B cell (primary cell): Measurements from ENCODE around the gene MEX3A. TPM values are rescaled to one million over a fixed set of nuclear protein-coding genes. Genes with fewer than 3 reads are reported as not detected.

Experiments used
- ATAC-seq: fragments of 200-7000 bp; cut with Tn5 transposase; one replicate; pipeline ENCODE4 v1.10.0; 2021; ENCODE audit warnings: low read depth, mild to moderate bottlenecking, moderate number of reproducible peaks, moderate library complexity
- CTCF ChIA-PET: fragments of 350-600 bp; sonication (Branson Sonifier 250); formaldehyde crosslinking; loops from one replicate; lab custom pipeline; 2021; ENCODE audit warnings: antibody characterized with exemption, inconsistent platforms; lab: Charles Lee
- POLR2A ChIA-PET: fragments of 350-600 bp; sonication (Branson Sonifier 250); formaldehyde crosslinking; loops from one replicate; lab custom pipeline; 2021; ENCODE audit warnings: antibody characterized with exemption; lab: Charles Lee
- DNase-seq: peaks from one replicate; pipeline ENCODE4 v3.0.0; 2013
- H2AFZ ChIP-seq: 2 replicates; pipeline ENCODE4 v1.6.1; 2012; ENCODE audit warnings: mild to moderate bottlenecking, low read depth, low read length; ENCODE audit not compliant: insufficient read depth, poor library complexity, severe bottlenecking
- H3K27ac ChIP-seq, 2 donors: 1 replicate in 1 of 2; 2 replicates in 1 of 2; pipeline ENCODE4 v1.5.1; 2012 to 2013; ENCODE audit warnings: low read length in 2 of 2, mild to moderate bottlenecking in 2 of 2, moderate library complexity in 1 of 2
- H3K27me3 ChIP-seq, 4 experiments: fragments of 200-600 bp in 1 of 4; sonication (generic) in 1 of 4; replicated peaks in 1 of 4; 1 replicate in 2 of 4; 2 replicates in 2 of 4; pipeline versions ENCODE4 v1.6.1 to v1.7.0; 2013 to 2016; ENCODE audit warnings: low read length in 3 of 4, mild to moderate bottlenecking in 2 of 4, mixed read lengths in 1 of 4, moderate library complexity in 1 of 4; ENCODE audit not compliant: insufficient read depth in 4 of 4, control insufficient read depth in 3 of 4; ENCODE audit errors: control extremely low read depth in 1 of 4
- H3K36me3 ChIP-seq, 2 experiments: replicated peaks in 1 of 2; 1 replicate in 1 of 2; 2 replicates in 1 of 2; pipeline versions ENCODE4 v1.6.1 to v1.7.1; 2013; ENCODE audit warnings: low read length in 1 of 2; ENCODE audit not compliant: insufficient read depth in 2 of 2, control insufficient read depth in 1 of 2; ENCODE audit errors: control extremely low read depth in 1 of 2, extremely low read depth in 1 of 2
- H3K4me1 ChIP-seq, 2 donors: fragments of 200-600 bp in 1 of 2; sonication (generic) in 1 of 2; 1 replicate in 1 of 2; 2 replicates in 1 of 2; pipeline versions ENCODE4 v1.5.1 to v1.6.1; 2013 to 2017; ENCODE audit warnings: low read length in 2 of 2; ENCODE audit not compliant: control insufficient read depth in 2 of 2, insufficient read depth in 2 of 2
- H3K4me2 ChIP-seq: replicated peaks from 2 replicates; pipeline ENCODE3; 2012; ENCODE audit warnings: mild to moderate bottlenecking, low read depth, low read length; ENCODE audit not compliant: poor library complexity, severe bottlenecking
- H3K4me3 ChIP-seq, 5 experiments: fragments of 200-600 bp in 1 of 5; sonication (generic) in 1 of 5; 1 replicate in 3 of 5; 2 replicates in 2 of 5; pipeline versions ENCODE4 v1.5.1 to v1.7.0; 2011 to 2016; ENCODE audit warnings: low read length in 4 of 5, mild to moderate bottlenecking in 4 of 5, low read depth in 2 of 5, control low read depth in 1 of 5, moderate library complexity in 1 of 5; ENCODE audit not compliant: insufficient read depth in 1 of 5; ENCODE audit errors: control extremely low read depth in 1 of 5, extremely low read depth in 1 of 5
- H3K79me2 ChIP-seq: fragments of 200-600 bp; sonication (generic); one replicate; pipeline ENCODE4 v1.6.0; 2016; ENCODE audit warnings: low read length; ENCODE audit not compliant: control insufficient read depth, insufficient read depth
- H3K9ac ChIP-seq: fragments of 200-600 bp; sonication (generic); 2 replicates; pipeline ENCODE4 v1.6.1; 2017; ENCODE audit warnings: mild to moderate bottlenecking, low read length, moderate library complexity
- H3K9me3 ChIP-seq, 3 donors: one replicate each; pipeline versions ENCODE4 v1.6.1 to v1.7.1; 2013; ENCODE audit warnings: low read length in 2 of 3; ENCODE audit not compliant: control insufficient read depth in 2 of 3, insufficient read depth in 1 of 3; ENCODE audit errors: control extremely low read depth in 1 of 3
- H4K20me1 ChIP-seq: 2 replicates; pipeline ENCODE4 v1.6.0; 2012; ENCODE audit warnings: mild to moderate bottlenecking, low read length; ENCODE audit not compliant: insufficient read depth, control insufficient read depth, poor library complexity, severe bottlenecking
- H3K27ac Mint-ChIP-seq: one replicate; pipeline ENCODE4 v1.8.0; 2021; ENCODE audit warnings: mixed read lengths
- H3K27me3 Mint-ChIP-seq: one replicate; pipeline ENCODE4 v1.8.0; 2021; ENCODE audit warnings: mixed read lengths
- H3K4me1 Mint-ChIP-seq: one replicate; pipeline ENCODE4 v1.8.0; 2021; ENCODE audit warnings: mixed read lengths
- H3K4me3 Mint-ChIP-seq: one replicate; pipeline ENCODE4 v1.8.0; 2021; ENCODE audit warnings: mixed read lengths
- H3K9me3 Mint-ChIP-seq: one replicate; pipeline ENCODE4 v1.8.0; 2022; ENCODE audit warnings: mixed read lengths; ENCODE audit not compliant: insufficient read depth
- CTCF ChIP-seq: fragments of 200-600 bp; IDR thresholded peaks from one replicate; pipeline ENCODE4 v1.8.0; 2022; ENCODE audit warnings: antibody characterized with exemption, mild to moderate bottlenecking
- EZH2 ChIP-seq: IDR thresholded peaks from 2 replicates; pipeline ENCODE4 v1.6.1; 2012; ENCODE audit warnings: borderline replicate concordance, low read depth, mild to moderate bottlenecking, moderate library complexity, low read length; ENCODE audit not compliant: insufficient read depth, poor library complexity, severe bottlenecking
- WGBS: methylation state at CpG from one replicate; pipeline ENCODE4 v1.1.5; 2013; ENCODE audit warnings: missing lambda C conversion rate; ENCODE audit not compliant: insufficient coverage; 5-methylcytosine and 5-hydroxymethylcytosine counted together
- intact Hi-C: fragments of 100-400 bp; cut with micrococcal nuclease; formaldehyde crosslinking; loops from one replicate; pipeline ENCODE4 v1.10.0; 2022
- polyA plus RNA-seq: library from polyadenylated mRNA; depleted of rRNA; stranded (reverse); fragments of >200 nt; gene quantifications from 2 replicates; pipeline ENCODE4 v1.2.3, GENCODE V29; 2012
- total RNA-seq, 2 donors: library from RNA; stranded (reverse); fragments of 120-200 nt in 1 of 2; gene quantifications; 1 replicate in 1 of 2; 2 replicates in 1 of 2; pipeline versions ENCODE4 v1.2.3 to v1.2.4, GENCODE V29; 2013 to 2022

Gene MEX3A
- total and polyA plus RNA-seq, 2 donors (not counting 1 experiment from before 2014, with no cell fraction given) = 0.27 to 1.1 TPM

- no peak overlapping the region for H3K9ac ChIP-seq
- CTCF ChIA-PET = interaction anchor here (0.5 to 28.7 kb wide), 5 partner anchors 8 to 217 kb away, joined by 3 to 970 read pairs (median 6); partner anchors contain the start of gene UBQLN4
- H3K4me1 Mint-ChIP-seq = peaks cover 42% of the 10 kb centered on the region
Observed at GRCh38 chr1:156112276-156113137, 30.2 kb upstream of the MEX3A start.

More at GRCh38 chr1:156112276-156113137, 30.2 kb upstream of the MEX3A start:
- no peak overlapping the region for H3K4me2 ChIP-seq
- WGBS = 88% methylated on average over 7 of the region's 10 CpGs
- ATAC-seq (no peak), DNase-seq (no peak)
- no peak for TF ChIP-seq CTCF
- TF ChIP-seq EZH2 = no peak
- H3K79me2 ChIP-seq = no peaks in the 10 kb centered on the region
- peaks cover 30% of the 10 kb centered on the region for H3K27me3 Mint-ChIP-seq
- H3K9me3 Mint-ChIP-seq = no peaks in the 10 kb centered on the region
- no peak overlapping the region for H3K4me3 Mint-ChIP-seq
- H3K4me1 ChIP-seq = peaks cover 22 to 24% of the 10 kb centered on the region in 2 donors
- no peaks in the 10 kb centered on the region for H4K20me1 ChIP-seq
- H3K4me3 ChIP-seq = no peak overlapping the region
- H3K27ac ChIP-seq = no peak overlapping the region
- H3K36me3 ChIP-seq = no peaks in the 10 kb centered on the region
- POLR2A ChIA-PET = interaction anchor here (0.8 kb wide), 1 partner anchor 14 kb away, joined by 3 read pairs; no protein-coding TSS in a partner anchor
- no peak overlapping the region for H3K27ac Mint-ChIP-seq
- H3K27me3 ChIP-seq = peaks cover 0 to 43% (median 12%) of the 10 kb centered on the region in 4 experiments
- intact Hi-C loops = no loop called here
- H2AFZ ChIP-seq = no peak overlapping the region
- H3K9me3 ChIP-seq = peaks cover 0 to 4% (median 0%) of the 10 kb centered on the region in 3 donors
